ENCODE data around the gene TTI1. TPM values are rescaled to one million over a fixed set of nuclear protein-coding genes. Genes with fewer than 3 reads are reported as not detected.

Gene TTI1
- total and polyA plus RNA-seq, 2 of the 13 experiments (the other 11 are each of a cell fraction or from before 2014, with no cell fraction given): 22.9 to 39.8 TPM

GRCh38 chr20:38033330-38034107 is at the start of gene TTI1, which contains the start of gene RPRD1B (continued):
- TF ChIP-seq ZBTB25 (CRISPR knock-in tag; IDR thresholded peaks at IDR 0.05) (peak; percentile 88), ZBTB1 (CRISPR knock-in tag; IDR thresholded peaks at IDR 0.05; ENCODE audit: borderline replicate concordance) (no peak; the same call in 1 of the 2 replicates), ZSCAN12 (CRISPR knock-in tag; IDR thresholded peaks at IDR 0.05) (no peak; the same call in 1 of the 2 replicates), ZNF7 (CRISPR knock-in tag; IDR thresholded peaks at IDR 0.05) (no peak), ZNF382 (CRISPR knock-in tag; IDR thresholded peaks at IDR 0.05; ENCODE audit: borderline replicate concordance) (no peak), GFI1 (CRISPR knock-in tag; IDR thresholded peaks at IDR 0.05; ENCODE audit: borderline replicate concordance) (no peak; the same call in 1 of the 2 replicates), JARID2 (CRISPR knock-in tag; IDR thresholded peaks at IDR 0.05; ENCODE audit: insufficient replicate concordance) (peak; percentile 84), BHLHE40 (IDR thresholded peaks at IDR 0.05; ENCODE audit: low read length) (no peak; the same call in 1 of the 2 replicates), ZNF710 (CRISPR knock-in tag; IDR thresholded peaks at IDR 0.05; ENCODE audit: borderline replicate concordance) (peak; percentile 86; the same call in 1 of the 2 replicates), ZNF431 (CRISPR knock-in tag; IDR thresholded peaks at IDR 0.05; ENCODE audit: borderline replicate concordance, low read depth) (peak; percentile 91), PBX3 (CRISPR knock-in tag; IDR thresholded peaks at IDR 0.05; ENCODE audit: borderline replicate concordance) (no peak; the same call in 1 of the 2 replicates), ISL2 (CRISPR knock-in tag; IDR thresholded peaks at IDR 0.05) (peak; percentile 89), ZNF260 (CRISPR knock-in tag; IDR thresholded peaks at IDR 0.05; ENCODE audit: borderline replicate concordance, low read depth) (no peak), CC2D1A (CRISPR knock-in tag; IDR thresholded peaks at IDR 0.05) (no peak; the same call in none of the 2 replicates), ZIK1 (CRISPR knock-in tag; IDR thresholded peaks at IDR 0.05; ENCODE audit: borderline replicate concordance, low read depth) (peak; percentile 54; the same call in 1 of the 2 replicates), GRHL1 (CRISPR knock-in tag; conservative IDR thresholded peaks at IDR 0.05) (no peak), SP2 (CRISPR knock-in tag; IDR thresholded peaks at IDR 0.05) (peak; percentile 81), YY1 (IDR thresholded peaks at IDR 0.05; ENCODE audit: insufficient read depth, insufficient replicate concordance, low read depth, low read length) (peak; percentile 98), SIX1 (CRISPR knock-in tag; IDR thresholded peaks at IDR 0.05; ENCODE audit: borderline replicate concordance) (peak; percentile 56), ZNF878 (CRISPR knock-in tag; IDR thresholded peaks at IDR 0.05) (peak; percentile 96), ZNF83 (CRISPR knock-in tag; IDR thresholded peaks at IDR 0.05; ENCODE audit: borderline replicate concordance) (peak; percentile 17; the same call in 1 of the 2 replicates), ZNF414 (CRISPR knock-in tag; IDR thresholded peaks at IDR 0.05) (peak; percentile 95; the same call in 1 of the 2 replicates)

Measured in HepG2 (cell line).